Epithelial cell of prostate (primary cell): ENCODE measurements around the gene TTC38.

Source experiments
- DNase-seq: peaks from one replicate; pipeline ENCODE4 v3.0.0-alpha.2; 2011; ENCODE audit warnings: low read depth, low spot score
- H3K27ac ChIP-seq: fragments of 450-650 bp; 2 replicates; pipeline ENCODE4 v1.5.1; 2017; ENCODE audit warnings: mild to moderate bottlenecking

TTC38 gene

GRCh38 chr22:46267431-46268279 is at the start of gene TTC38:
Gene TTC38, plus strand, starts transcription at chr22:46268008. Its CDS starts 32 bp downstream, at chr22:46268040.
- H3K27ac ChIP-seq: no peak within 1 kb of the TSS
- no peak for DNase-seq

GRCh38 chr22:46219636-46220035 is 48.2 kb upstream of the TTC38 start:
- H3K27ac ChIP-seq: no peak overlapping the region
- no peak for DNase-seq

GRCh38 chr22:46220921-46221320 is 46.9 kb upstream of the TTC38 start:
- no peak for DNase-seq
- no peak overlapping the region for H3K27ac ChIP-seq

GRCh38 chr22:46224044-46224897 is 43.5 kb upstream of the TTC38 start:
- H3K27ac ChIP-seq: no peak overlapping the region
- DNase-seq: no peak

- DNase-seq: no peak
These were observed 42.9 kb upstream of the TTC38 start for GRCh38 chr22:46224898-46225290.

GRCh38 chr22:46225631-46226030 is 42.2 kb upstream of the TTC38 start:
- DNase-seq: no peak
- H3K27ac ChIP-seq: no peak overlapping the region

More at GRCh38 chr22:46224898-46225290, 42.9 kb upstream of the TTC38 start:
- no peak overlapping the region for H3K27ac ChIP-seq

- DNase-seq: no peak
- H3K27ac ChIP-seq: no peak overlapping the region
These were observed 41.2 kb upstream of the TTC38 start for GRCh38 chr22:46226577-46226976.

- no peak for DNase-seq
- H3K27ac ChIP-seq: no peak overlapping the region
These were observed 38.1 kb upstream of the TTC38 start for GRCh38 chr22:46229701-46230100.

GRCh38 chr22:46230262-46230901 is 37.4 kb upstream of the TTC38 start:
- DNase-seq: no peak
- H3K27ac ChIP-seq: no peak overlapping the region

- no peak for DNase-seq
- no peak overlapping the region for H3K27ac ChIP-seq
These were observed 34.6 kb upstream of the TTC38 start for GRCh38 chr22:46233231-46233630.

GRCh38 chr22:46234969-46235368 is 32.8 kb upstream of the TTC38 start:
- DNase-seq: no peak
- no peak overlapping the region for H3K27ac ChIP-seq

GRCh38 chr22:46237453-46238124 is 30.2 kb upstream of the TTC38 start:
- H3K27ac ChIP-seq: no peak overlapping the region
- no peak for DNase-seq

GRCh38 chr22:46238541-46238940 is 29.3 kb upstream of the TTC38 start:
- no peak for DNase-seq

GRCh38 chr22:46239261-46240048 is 28.4 kb upstream of the TTC38 start:
- no peak for DNase-seq
- no peak overlapping the region for H3K27ac ChIP-seq

More at GRCh38 chr22:46238541-46238940, 29.3 kb upstream of the TTC38 start:
- H3K27ac ChIP-seq: no peak overlapping the region

GRCh38 chr22:46240073-46240472 is 27.7 kb upstream of the TTC38 start:
- DNase-seq: no peak
- H3K27ac ChIP-seq: no peak overlapping the region

- H3K27ac ChIP-seq: no peak overlapping the region
- no peak for DNase-seq
These were observed 27.3 kb upstream of the TTC38 start for GRCh38 chr22:46240506-46240905.

- DNase-seq: no peak
- no peak overlapping the region for H3K27ac ChIP-seq
These were observed 26.9 kb upstream of the TTC38 start for GRCh38 chr22:46240907-46241306.

- no peak overlapping the region for H3K27ac ChIP-seq
- DNase-seq: no peak
These were observed 26.3 kb upstream of the TTC38 start for GRCh38 chr22:46241396-46242007.

- no peak overlapping the region for H3K27ac ChIP-seq
- DNase-seq: no peak
These were observed 25.7 kb upstream of the TTC38 start for GRCh38 chr22:46242076-46242475.
